ENCODE data around the gene HOXC13.

Gene HOXC13

DNA sequence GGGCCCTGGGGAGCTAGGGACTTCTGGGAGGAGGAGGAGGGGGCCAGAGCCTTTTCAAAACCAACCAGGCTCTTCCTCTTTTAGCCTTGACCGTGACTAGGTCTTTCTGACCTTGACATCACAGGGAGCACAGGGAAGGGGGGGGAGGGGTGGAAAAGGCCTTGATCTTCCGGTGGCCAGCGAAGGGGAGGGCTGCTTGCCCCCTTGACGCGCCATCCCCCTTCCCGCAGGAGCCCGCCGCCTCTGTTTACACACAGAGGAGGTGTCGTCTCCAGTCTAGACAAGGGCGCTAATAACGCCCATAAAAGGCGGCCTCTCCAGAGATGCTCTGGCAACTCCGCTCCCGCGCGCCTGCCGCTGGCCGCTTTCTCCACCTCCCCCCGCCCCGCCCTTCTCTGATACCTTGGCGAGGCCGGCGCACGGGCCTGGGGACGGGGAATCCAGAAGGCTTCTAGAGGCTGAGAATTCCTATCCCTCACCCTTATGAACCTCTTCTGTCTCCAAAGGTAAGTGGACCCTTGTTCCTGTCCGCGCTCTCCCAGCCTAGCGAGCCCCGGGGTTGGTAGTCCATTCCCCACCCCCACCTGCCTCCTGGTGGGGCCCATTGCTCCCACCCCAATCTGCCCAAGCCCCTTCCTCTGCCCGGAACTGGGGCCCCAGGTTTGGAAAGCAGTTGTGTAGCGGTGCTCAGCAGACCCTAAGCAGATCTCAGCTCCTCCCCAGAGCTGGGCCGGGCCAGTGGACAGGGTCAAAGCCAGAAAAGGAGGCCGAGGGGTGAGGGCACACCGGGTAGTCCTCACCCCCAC is 11.2 kb downstream of the HOXC13 start:
- Mint-ChIP-seq H3K27me3 (peaks cover 100% of the 10 kb centered on the region), H3K4me3 (no peak overlapping the region), H3K9me3 (no peaks in the 10 kb centered on the region), H3K27ac (peak overlapping the region in 1 of 2 donors; percentile 54), H3K4me1 (peaks cover 40% of the 10 kb centered on the region)
- DNase-seq (no peak), ATAC-seq (no peak)

DNA sequence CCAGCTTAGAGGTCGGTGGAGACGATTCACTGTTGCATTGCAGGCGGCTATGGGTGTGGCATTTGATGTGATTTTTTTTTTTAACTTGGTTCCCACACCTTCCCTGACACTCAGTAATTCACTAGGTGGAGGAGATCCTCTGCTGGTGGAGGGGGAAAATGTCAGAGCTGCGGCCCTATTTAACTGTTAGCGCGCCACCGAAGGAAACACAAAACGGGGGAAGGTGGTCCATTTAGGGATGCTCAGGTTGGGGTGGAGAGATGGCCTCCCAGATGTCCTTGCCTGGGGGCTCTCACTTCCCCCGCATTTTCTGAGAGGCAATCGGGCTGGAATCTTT is 11.8 kb downstream of the HOXC13 start:
- Mint-ChIP-seq H3K4me1 (peaks cover 37% of the 10 kb centered on the region), H3K4me3 (no peak overlapping the region), H3K9me3 (no peaks in the 10 kb centered on the region), H3K27me3 (peaks cover 100% of the 10 kb centered on the region), H3K27ac (no peak overlapping the region)
- DNase-seq: no peak
- no peak for ATAC-seq

DNA sequence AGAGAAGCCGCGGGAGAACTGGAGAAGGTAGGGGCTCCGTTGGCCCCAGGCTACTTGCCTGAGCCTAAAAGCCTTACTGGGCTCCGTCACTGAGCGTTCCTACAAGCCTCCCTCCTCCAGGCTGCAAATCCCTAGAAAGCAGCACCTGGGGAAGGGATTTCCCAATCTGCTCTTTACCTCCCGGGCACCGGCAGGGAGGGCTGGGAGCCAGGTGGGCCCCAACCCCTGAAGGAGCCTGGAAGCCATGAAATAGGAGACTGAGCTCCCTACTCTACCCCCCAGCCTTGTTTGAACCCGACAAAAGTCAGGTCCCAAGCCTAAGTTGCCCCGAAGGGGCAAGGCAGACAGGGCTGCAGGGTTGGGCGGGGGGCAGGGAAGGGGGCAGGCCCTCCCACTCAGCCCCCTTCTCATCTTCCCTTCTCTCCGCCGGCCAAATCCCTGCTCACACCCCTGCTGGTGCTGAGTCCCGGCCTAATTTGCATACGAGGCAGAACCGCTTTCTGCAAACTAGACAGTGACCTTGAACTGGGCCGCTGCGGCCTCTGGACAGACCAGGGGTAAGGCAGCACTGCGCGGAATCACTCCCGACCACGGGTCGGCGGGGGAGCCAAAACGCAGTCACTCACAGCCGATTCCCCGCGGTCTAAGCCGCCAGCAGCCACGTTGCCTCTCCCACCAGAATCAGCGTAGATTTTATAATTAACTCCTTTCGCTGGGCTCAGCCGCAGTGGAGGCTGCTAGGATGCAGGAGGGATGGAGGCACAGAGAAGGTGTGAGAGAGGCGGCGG is 12.4 kb downstream of the HOXC13 start:
- no peaks in the 10 kb centered on the region for H3K9me3 Mint-ChIP-seq
- peak overlapping the region in 1 of 2 donors; percentile 87 for H3K27ac Mint-ChIP-seq

DNA sequence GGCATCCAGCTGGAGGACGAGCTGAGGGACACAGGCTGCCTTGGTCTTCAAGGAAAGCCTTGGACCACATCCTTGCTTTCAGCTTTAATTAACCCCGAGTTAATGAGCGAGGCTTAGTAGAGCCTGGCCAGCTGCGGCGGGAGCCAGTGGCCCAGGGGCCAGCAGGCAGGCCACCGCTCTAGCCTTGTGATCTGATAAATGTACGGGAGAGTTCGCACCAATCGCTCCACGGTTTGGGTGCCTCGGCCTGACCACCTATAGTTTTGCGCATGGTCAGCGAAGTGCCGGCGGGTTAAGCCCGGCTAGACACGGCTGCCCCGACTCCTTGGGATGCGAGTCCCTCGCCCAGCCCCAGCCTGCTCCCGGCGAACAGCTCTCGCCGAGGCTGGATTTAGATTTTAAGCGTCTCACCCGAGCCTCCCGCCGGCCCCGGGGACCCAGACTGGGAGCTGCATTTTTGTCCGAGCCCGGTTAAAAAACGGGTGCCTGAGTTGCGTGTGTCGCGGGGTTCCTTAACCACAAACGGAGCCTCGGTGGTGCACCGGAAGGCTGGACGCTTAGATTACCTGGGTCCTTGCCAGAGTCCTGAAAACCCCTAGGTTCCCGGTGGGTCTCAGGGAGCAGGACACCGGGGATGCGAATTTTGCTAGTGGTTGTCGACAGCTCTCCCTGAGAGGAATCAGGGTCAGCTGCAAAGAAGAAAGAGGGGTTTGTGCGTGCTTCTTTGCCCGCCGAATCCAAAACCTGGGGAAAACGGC is 13.1 kb downstream of the HOXC13 start:
- DNase-seq (no peak), ATAC-seq (no peak)
- H3K27me3 Mint-ChIP-seq: peaks cover 100% of the 10 kb centered on the region
- peak overlapping the region in 1 of 2 donors; percentile 87 for H3K27ac Mint-ChIP-seq
- H3K4me3 Mint-ChIP-seq: no peak overlapping the region
- H3K4me1 Mint-ChIP-seq: peaks cover 50% of the 10 kb centered on the region
- no peaks in the 10 kb centered on the region for H3K9me3 Mint-ChIP-seq

More for the DNA sequence above, 12.4 kb downstream of the HOXC13 start:
- Mint-ChIP-seq H3K4me3 (no peak overlapping the region), H3K4me1 (peaks cover 42% of the 10 kb centered on the region), H3K27me3 (peaks cover 100% of the 10 kb centered on the region)
- ATAC-seq: no peak
- no peak for DNase-seq

DNA sequence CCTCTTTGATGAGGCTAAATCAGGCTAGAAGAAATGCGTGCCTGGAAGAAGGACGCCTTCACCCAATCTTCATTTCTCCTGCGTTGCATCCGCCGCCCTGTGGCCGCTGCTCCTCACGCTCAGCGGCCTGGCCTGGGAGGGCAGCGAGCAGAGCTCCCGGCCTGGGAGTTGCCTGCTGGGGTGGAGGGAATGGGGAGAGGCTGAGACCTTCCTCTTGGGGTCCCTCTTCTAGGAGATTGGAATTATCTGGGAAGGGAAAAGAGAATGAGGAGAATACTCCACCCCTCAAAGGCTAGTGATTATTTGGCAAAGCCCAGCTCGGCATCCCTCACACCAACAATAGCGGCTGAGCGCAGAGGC is 13.7 kb downstream of the HOXC13 start:
- no peak for ATAC-seq
- peak overlapping the region in 1 of 2 donors; percentile 67 for H3K27ac Mint-ChIP-seq
- peak overlapping the region in 1 of 2 donors; percentile 26 for H3K4me3 Mint-ChIP-seq
- H3K9me3 Mint-ChIP-seq: no peaks in the 10 kb centered on the region
- no peak for DNase-seq
- peaks cover 100% of the 10 kb centered on the region for H3K27me3 Mint-ChIP-seq
- peaks cover 55% of the 10 kb centered on the region for H3K4me1 Mint-ChIP-seq

DNA sequence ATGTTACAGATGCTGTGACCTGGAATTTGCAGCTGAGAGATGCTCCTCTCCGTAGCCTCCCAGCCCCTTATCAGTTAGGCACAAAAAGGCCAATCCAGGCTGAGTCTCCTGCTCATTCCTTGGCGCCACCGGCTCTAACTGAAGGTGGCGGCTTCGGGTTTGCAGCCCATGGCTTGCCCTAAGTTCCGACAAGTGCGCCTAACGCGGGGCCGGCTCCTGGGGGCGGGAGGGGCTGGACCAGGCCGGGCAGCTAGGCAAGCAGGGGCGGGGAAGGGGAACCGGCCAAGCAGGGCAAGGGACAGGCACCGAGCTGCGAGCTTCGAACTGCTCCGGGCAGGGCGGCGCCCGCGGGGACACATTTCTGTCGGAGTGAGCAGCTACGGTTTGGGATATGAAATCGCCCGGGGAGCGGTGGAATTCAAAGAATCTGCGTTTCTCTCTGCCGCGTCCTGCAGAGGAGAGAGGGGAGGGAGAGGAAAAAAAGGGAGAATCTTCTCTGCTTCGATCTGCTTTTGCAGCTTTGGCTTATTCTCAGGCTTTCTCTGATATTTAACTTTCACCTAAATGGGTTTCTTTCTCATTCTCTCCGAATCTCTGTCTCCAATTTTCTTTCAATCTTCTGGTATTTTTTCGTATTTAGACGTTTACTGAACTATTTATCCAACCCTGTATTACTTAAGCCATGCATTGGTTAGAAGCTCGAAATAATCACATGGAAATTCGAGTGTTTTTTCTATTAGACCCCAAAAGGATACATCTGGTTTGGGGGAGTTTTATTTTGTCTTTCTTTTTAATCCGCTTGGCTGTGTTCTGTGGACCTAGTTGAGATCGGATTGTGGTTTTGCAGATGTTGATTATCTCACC is 14.5 kb downstream of the HOXC13 start:
- Mint-ChIP-seq H3K4me3 (no peak overlapping the region), H3K27me3 (peaks cover 100% of the 10 kb centered on the region), H3K4me1 (peaks cover 55% of the 10 kb centered on the region), H3K9me3 (no peaks in the 10 kb centered on the region), H3K27ac (peak overlapping the region in 1 of 2 donors; percentile 88)
- ATAC-seq (no peak), DNase-seq (no peak)

DNA sequence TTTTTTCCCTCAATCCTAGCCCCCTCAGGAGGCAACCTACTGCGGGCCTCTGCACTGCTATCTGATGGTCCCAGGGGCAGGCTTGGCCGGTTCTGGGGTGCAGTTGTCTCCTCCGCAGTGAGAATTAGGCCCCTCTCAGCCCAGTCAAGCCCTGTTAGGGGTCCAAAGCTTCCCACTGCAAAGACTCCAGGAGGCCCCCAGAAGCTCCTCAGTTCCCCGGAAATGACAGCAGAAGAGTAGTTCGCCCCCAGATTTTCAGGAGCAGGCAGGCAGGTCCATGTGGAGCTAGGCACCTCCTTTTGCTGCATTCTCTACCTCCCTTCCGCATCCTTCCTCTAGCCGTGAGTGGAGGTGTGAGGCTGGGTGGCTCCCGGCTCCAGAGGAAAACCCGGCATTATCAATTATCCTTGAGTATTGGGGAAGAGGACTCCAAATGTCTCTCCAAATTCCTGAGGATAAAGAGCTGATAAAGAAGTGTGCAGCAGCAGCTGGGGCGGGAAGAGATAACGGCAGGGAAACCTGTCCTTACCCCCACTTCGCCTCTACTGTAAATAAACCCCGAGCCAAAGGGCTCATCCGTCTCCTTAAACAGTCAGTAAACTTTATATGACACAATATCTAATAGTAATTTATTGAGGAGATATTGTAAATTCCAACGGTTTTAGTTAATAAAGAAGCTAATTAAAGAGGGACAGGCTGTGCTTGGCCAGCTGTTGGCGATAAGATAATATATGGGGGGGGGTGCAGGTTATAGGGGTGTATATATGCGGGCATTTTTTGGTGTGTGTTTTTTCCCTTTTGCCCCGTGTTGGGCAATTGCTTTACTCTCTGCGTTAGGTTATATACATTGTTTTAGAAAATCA is 15.4 kb downstream of the HOXC13 start:
- Mint-ChIP-seq H3K27ac (peak overlapping the region in 1 of 2 donors; percentile 88), H3K4me3 (no peak overlapping the region), H3K27me3 (peaks cover 100% of the 10 kb centered on the region), H3K9me3 (no peaks in the 10 kb centered on the region), H3K4me1 (peaks cover 55% of the 10 kb centered on the region)
- no peak for ATAC-seq
- no peak for DNase-seq

DNA sequence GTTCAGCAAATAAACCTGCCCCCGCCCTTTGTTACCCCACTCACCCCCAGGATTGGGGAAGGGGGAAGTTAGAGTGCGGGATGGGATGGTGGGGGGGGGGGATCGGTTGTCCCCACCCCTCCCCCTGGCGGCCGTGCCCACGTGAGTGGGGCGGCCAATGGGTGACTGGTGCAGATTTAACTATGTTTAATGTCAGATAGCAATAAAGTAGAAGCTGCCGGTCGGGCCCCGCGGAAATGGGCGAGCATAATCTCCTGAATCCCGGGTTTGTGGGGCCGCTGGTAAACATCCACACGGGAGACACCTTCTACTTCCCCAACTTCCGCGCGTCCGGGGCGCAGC is 16.0 kb downstream of the HOXC13 start, which contains the start of gene HOXC12:
Gene HOXC12 (plus strand): TSS at position 210 of the 342 bp plus-strand sequence. CDS start 27 bp downstream, at position 237.
- DNase-seq (no peak), ATAC-seq (no peak)
- no peaks in the 10 kb centered on the region for H3K9me3 Mint-ChIP-seq
- peaks cover 100% of the 10 kb centered on the region for H3K27me3 Mint-ChIP-seq
- H3K4me3 Mint-ChIP-seq: no peak within 1 kb of the TSS
- peaks cover 56% of the 10 kb centered on the region for H3K4me1 Mint-ChIP-seq
- peak within 1 kb of the TSS in 1 of 2 donors; percentile 88 for H3K27ac Mint-ChIP-seq

DNA sequence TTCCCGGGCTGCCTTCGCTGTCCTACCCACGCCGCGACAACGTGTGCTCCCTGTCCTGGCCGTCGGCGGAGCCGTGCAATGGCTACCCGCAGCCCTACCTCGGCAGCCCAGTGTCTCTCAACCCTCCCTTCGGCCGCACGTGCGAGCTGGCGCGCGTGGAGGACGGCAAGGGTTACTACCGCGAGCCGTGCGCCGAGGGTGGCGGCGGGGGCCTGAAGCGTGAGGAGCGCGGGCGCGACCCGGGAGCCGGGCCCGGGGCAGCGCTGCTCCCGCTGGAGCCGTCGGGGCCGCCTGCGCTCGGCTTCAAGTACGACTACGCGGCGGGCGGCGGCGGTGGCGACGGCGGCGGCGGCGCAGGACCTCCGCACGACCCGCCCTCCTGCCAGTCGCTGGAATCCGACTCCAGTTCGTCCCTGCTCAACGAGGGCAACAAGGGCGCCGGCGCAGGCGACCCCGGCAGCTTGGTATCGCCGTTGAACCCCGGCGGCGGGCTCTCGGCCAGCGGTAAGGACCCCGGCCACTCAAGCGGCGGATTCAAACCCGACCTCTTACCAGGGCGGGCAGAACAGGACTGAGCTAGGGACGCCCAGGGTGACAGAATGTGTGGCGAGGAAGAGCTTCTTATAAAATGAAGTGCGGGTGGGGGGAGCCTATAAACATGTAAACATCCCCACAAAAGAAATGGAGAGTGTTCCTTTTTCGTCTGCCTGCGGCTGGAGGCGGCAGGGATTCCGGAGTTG is 16.6 kb downstream of the HOXC13 start:
- DNase-seq (no peak), ATAC-seq (no peak)
- Mint-ChIP-seq H3K4me1 (peaks cover 61% of the 10 kb centered on the region), H3K4me3 (no peak overlapping the region), H3K27me3 (peaks cover 100% of the 10 kb centered on the region), H3K9me3 (no peaks in the 10 kb centered on the region), H3K27ac (peak overlapping the region in 1 of 2 donors; percentile 15)

DNA sequence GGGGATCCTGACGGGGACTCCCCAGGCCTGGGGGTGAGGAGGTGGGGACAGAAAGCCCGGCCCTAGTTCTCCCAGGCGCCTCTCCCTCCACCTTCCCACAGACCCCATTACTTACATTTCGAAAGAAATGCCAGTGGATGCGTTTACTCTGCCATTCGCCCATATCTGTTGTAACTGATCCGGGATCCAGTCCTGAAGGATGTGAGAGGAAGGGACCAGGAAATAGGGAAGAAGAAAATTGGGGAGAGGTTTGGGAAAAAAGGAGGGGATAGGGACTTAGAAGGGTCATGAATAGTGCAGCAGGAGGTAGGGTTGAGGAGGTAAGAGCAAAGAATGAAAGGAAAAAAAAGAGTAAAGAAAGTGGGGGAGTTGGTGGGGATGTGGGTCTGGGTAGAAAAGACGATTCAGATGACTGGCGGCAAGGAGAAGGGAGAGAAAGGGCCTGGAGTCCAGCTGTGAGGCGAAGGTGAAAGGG is 17.2 kb downstream of the HOXC13 start:
- H3K4me3 Mint-ChIP-seq: no peak overlapping the region
- DNase-seq (no peak), ATAC-seq (no peak)
- no peak overlapping the region for H3K27ac Mint-ChIP-seq
- peaks cover 100% of the 10 kb centered on the region for H3K27me3 Mint-ChIP-seq
- H3K9me3 Mint-ChIP-seq: no peaks in the 10 kb centered on the region
- H3K4me1 Mint-ChIP-seq: peaks cover 67% of the 10 kb centered on the region

DNA sequence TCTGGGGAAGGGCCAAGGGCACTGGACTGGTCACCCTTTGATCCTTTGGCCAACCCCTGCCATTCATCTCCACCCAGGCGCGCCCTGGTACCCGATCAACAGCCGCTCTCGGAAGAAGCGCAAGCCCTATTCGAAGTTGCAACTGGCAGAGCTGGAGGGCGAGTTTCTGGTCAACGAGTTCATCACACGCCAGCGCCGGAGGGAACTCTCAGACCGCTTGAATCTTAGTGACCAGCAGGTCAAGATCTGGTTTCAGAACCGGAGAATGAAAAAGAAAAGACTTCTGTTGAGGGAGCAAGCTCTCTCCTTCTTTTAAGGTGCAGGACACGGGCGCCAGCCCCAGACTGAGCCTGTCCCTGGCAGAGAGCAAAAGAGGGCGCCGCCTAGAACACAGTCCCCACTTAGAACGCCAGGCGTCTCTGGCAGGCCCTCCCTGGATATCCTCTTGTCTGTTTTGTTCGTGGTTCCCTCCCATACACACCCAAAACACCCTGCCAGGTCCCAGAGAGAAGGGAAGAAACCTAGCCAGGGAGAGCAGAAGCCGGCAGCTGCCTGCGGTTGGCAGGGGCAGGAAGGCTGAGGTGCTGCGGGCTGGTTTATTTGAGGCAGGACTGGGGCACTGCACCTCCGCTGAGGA is 17.7 kb downstream of the HOXC13 start:
- peak; percentile 61 for ATAC-seq
- DNase-seq: no peak
- Mint-ChIP-seq H3K9me3 (no peaks in the 10 kb centered on the region), H3K4me1 (peaks cover 62% of the 10 kb centered on the region), H3K27me3 (peaks cover 100% of the 10 kb centered on the region), H3K27ac (no peak overlapping the region), H3K4me3 (peak overlapping the region in 1 of 2 donors; percentile 22)

DNA sequence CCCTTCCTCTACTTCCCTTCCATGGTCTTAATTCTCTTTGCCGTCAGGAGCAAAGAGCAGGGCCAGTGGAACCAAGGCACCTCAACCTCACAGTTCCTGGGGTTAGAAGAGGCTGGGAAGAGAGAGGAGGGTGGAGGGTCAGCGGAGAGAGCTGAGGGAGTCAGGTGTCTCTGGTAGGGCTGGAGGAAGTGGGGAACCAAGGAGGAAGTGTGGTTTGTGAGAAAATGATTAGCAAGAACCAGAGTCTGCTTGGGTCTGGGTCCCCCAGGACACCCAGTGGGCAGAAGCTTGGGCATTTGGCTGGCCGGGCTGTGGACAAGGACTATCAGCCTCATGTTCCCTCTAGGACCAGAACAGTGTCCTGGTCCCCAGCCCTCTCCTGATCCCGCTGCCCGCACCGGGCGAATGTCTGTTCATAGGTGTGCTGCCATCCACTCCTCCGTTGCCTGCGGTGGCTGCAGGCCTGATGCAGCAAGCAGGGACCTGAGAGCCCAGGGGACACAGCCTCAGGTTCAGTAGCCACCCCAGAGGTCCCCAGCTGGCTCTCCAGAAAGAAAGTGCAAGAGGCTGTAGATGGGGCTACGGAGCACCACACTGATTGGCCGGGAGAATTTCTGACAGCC is 18.4 kb downstream of the HOXC13 start:
- peak overlapping the region in 1 of 2 donors; percentile 22 for H3K4me3 Mint-ChIP-seq

DNA sequence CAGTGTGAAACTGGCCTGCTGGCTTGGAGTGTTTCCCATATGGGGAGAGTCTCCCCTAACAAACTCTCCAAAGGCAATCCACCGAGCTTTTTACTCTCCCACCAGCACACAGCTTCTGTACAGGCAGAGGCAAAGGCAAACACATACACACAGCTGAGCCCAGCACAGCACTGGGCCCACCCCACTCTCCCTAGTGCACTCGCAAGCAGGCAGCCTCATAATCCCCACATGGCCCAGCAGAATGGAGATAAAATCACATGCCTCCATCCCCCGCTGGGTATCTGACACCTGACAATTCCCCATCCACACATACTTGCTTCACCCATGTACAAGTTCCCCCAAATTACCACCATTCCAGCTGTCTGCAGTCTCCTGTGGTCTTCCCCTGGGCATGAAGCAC is 19.5 kb downstream of the HOXC13 start:
- peaks cover 100% of the 10 kb centered on the region for H3K27me3 Mint-ChIP-seq
- ATAC-seq (no peak), DNase-seq (no peak)
- H3K27ac Mint-ChIP-seq: no peak overlapping the region
- no peak overlapping the region for H3K4me3 Mint-ChIP-seq
- peaks cover 45% of the 10 kb centered on the region for H3K4me1 Mint-ChIP-seq
- no peaks in the 10 kb centered on the region for H3K9me3 Mint-ChIP-seq

More for the DNA sequence above, 18.4 kb downstream of the HOXC13 start:
- Mint-ChIP-seq H3K4me1 (peaks cover 56% of the 10 kb centered on the region), H3K9me3 (no peaks in the 10 kb centered on the region), H3K27me3 (peaks cover 100% of the 10 kb centered on the region), H3K27ac (no peak overlapping the region)
- ATAC-seq (no peak), DNase-seq (no peak)
